GM12872 (cell line): ENCODE data around the gene C2CD4B.

Experiments used
- TF ChIP-seq, protein P1 (sequence below): IDR thresholded peaks from 3 replicates; pipeline ENCODE4 v1.5.1; 2011; ENCODE audit warnings: low read depth, mild to moderate bottlenecking, low read length, moderate library complexity; ENCODE audit not compliant: insufficient read depth

Gene C2CD4B

DNA sequence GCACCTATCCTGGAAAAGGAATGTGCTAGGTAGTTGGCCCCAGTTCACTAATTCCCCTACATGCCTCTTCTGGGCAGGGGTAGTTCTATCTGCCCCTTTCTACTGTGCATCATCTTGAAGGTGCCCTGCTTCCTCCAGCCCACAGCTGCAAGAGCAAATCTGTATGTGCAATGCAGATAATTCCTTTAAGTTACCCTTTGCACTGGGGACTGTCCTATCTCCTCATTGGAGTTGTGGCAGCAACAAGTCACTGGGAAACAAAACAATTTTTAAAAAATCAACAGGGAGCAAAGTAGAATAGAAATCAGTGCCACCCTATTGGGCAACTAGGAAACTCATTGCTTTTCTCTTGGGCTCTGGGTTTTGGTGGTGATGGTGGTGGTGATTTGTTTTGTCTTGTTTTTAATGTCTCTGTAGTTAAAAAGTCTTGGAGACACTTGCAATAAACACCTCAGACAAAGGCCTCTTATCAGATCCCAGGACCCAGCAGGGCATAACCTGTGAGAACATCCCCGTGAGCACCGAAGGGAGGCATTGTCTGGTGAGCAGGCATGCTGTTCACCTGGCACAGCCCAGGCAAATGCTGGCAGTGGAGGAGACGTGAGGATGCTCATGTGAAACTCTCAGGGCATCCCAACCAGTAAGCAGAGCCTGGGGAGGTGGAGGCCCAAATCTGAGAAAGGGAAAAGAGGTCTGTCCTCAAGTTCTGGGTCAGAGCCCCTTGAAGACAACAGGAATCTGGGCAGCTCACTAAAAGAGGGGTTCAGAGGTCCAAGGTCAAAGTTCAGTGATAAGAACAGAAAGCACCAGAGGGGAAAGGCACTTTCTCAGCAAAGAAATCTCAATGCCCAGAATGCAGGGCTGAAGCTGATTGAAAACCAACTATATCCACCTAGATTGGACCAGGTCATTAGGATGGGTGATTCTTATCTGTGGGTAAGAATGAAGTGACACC, 27.9 kb downstream of the C2CD4B start:
- TF ChIP-seq, protein P1, sequence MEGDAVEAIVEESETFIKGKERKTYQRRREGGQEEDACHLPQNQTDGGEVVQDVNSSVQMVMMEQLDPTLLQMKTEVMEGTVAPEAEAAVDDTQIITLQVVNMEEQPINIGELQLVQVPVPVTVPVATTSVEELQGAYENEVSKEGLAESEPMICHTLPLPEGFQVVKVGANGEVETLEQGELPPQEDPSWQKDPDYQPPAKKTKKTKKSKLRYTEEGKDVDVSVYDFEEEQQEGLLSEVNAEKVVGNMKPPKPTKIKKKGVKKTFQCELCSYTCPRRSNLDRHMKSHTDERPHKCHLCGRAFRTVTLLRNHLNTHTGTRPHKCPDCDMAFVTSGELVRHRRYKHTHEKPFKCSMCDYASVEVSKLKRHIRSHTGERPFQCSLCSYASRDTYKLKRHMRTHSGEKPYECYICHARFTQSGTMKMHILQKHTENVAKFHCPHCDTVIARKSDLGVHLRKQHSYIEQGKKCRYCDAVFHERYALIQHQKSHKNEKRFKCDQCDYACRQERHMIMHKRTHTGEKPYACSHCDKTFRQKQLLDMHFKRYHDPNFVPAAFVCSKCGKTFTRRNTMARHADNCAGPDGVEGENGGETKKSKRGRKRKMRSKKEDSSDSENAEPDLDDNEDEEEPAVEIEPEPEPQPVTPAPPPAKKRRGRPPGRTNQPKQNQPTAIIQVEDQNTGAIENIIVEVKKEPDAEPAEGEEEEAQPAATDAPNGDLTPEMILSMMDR = no peak

DNA sequence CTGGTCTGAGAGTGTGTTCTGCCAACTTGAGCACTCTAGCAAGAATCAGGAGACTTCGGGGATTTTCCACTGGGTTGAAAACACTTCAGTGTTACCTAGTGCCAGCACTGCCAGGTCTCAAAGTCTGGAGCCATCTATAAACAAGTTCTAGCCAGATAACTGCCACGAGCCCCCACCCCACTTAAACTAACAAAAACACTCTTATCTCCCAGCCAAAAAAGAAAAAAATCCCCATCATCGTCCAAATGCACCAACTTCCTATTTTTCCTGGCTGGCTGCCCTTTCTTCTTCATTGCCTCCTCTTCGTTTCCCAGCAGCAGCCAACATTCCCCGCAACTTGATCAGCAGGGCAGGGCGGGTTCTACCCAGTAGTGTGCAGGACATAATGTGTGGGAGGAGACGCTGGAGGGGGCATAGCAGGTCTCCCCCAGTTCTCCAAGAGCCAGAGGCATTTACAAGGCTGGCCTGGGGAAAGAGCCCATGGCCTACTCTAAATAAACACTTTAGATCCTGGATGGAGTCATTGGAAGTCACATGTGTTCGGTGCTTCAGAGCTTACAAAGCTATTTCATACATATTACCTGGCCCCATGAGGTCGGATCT, 29.5 kb downstream of the C2CD4B start:
- TF ChIP-seq, protein P1 = no peak

DNA sequence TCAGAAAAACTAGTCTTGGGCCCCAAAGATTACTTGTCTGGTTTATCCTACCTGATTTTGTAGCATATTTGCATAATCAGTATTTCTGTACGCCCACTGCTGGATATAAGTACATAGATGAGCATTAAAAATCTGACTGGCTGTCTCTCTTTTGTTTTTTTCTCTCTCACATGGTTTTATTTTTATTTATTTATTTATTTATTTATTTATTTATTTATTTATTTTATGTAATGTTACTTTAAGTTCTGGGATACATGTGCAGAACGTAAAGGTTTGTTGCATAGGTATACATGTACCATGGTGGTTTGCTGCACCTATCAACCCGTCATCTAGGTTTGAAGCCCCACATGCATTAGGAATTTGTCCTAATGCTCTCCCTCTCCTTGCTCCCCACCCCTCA, 31.9 kb downstream of the C2CD4B start:
- TF ChIP-seq, protein P1 = no peak

DNA sequence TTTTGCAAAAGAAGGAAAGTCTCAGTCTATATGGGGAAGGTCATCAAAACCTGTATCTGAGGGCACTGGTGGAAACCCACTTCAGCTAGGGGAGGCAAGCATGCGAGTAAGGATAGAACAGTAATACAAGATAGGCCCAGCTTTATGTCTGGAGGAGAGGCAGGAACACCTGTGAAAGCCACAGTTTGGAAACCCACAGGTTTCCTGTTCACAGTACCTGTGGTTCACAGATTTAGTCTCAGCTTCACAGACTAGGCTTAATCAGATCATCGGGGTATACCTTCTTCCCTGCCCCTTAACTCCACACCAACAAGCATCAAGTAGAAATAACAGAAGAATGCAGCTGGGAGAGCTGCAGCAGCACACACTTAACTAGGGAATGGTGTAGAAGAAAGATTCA, 36.2 kb downstream of the C2CD4B start:
- TF ChIP-seq, protein P1 = no peak

DNA sequence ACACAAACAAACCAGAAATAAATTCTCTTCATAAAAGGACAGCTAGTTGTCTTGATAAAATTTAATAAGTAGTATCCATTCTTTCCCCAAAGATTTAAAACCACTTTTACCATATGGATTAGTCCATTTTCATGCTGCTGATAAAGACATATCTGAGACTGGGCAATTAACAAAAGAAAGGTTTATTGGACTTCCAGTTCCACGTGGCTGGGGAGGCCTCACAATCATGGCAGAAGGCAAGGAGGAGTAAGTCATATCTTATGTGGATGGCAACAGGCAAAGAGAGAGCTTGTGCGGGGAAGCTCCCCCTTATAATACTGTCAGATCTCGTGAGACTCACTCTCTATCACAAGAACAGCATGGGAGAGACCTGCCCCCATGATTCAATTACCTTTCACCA, 38.7 kb downstream of the C2CD4B start:
- TF ChIP-seq, protein P1 = no peak

DNA sequence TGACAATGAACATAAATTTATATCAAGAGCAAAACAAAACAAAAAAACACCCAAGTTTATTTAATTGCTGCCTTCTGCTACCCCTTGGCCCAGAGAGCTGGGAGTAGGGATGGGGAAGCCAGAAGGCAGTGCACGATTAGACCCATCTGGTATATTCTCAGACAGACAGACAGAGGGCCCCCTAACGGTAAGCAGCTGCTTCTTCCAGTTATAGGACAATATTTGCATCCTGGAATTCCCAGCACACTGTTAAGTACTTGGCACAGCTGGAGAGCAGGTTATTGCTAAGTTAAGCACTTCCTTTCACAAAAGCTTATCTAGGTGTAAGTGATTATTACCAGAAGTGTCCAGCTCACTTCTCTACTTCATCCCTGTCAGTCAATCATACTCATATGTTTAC, 39.3 kb downstream of the C2CD4B start:
- TF ChIP-seq, protein P1 = peak; percentile 37; the same call in 2 of the 3 replicates

DNA sequence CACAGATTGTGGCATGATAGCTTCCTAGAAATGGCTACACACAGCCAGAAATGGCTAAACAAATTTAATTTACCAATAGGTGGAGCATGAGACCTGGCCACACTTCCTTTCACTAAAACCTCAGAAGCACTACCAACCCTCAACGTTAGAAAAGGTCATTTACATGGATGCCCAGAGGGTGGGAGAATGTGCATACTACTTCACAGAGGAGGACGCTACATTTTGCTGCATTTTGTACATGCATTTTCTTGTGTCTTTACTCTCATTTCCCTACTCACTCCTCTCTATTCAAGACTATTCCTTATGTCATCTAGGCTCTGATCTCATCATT, 40.1 kb downstream of the C2CD4B start:
- TF ChIP-seq, protein P1 = no peak
